H1 (cell line): ENCODE results near the gene RMDN2. TPM values are rescaled to one million over a fixed set of nuclear protein-coding genes. Genes with fewer than 3 reads are reported as not detected.
A peak's percentile ranks its signal among the peaks of the same experiment; 100 is the strongest.

Source experiments
- CTCF ChIA-PET: fragments of 300-600 bp; sonication (Branson Sonifier 250); formaldehyde crosslinking; loops from one replicate; lab custom pipeline; 2021; ENCODE audit not compliant: partially characterized antibody; lab: Charles Lee
- POLR2A ChIA-PET: fragments of 300-600 bp; sonication (Branson Sonifier 250); formaldehyde crosslinking; loops from one replicate; lab custom pipeline; 2021; ENCODE audit warnings: inconsistent platforms; ENCODE audit not compliant: partially characterized antibody; lab: Charles Lee
- DNase-seq, 2 experiments: peaks; one replicate each; pipeline versions ENCODE4 v3.0.0 to v3.0.0-alpha.2; 2010 to 2022; ENCODE audit warnings: low spot score in 2 of 2, low read depth in 1 of 2, mixed read lengths in 1 of 2
- FAIRE-seq: peaks from 2 replicates; lab custom pipeline; 2011; peaks lifted over from hg19 to GRCh38; lab: Jason Lieb, UNC
- H2AFZ ChIP-seq: 2 replicates; pipeline ENCODE4 v1.8.1; 2012; ENCODE audit warnings: low read length, inconsistent platforms
- H2AK5ac ChIP-seq: 2 replicates; pipeline ENCODE4 v1.6.1; 2013; ENCODE audit warnings: low read depth, low read length
- H2BK120ac ChIP-seq: replicated peaks from 2 replicates; pipeline ENCODE3; 2013; ENCODE audit warnings: low read depth, low read length, inconsistent platforms
- H2BK12ac ChIP-seq: 2 replicates; pipeline ENCODE4 v1.6.1; 2013; ENCODE audit warnings: low read depth, low read length
- H2BK15ac ChIP-seq: 2 replicates; pipeline ENCODE4 v1.6.1; 2013; ENCODE audit warnings: low read length
- H2BK20ac ChIP-seq: 2 replicates; pipeline ENCODE4 v1.6.1; 2013; ENCODE audit warnings: low read length
- H2BK5ac ChIP-seq: 2 replicates; pipeline ENCODE4 v1.6.1; 2013; ENCODE audit warnings: low read depth, low read length
- H3K14ac ChIP-seq: 2 replicates; pipeline ENCODE4 v1.6.1; 2013; ENCODE audit warnings: inconsistent platforms; ENCODE audit not compliant: insufficient read length
- H3K18ac ChIP-seq: 2 replicates; pipeline ENCODE4 v1.6.1; 2013; ENCODE audit warnings: low read length; ENCODE audit errors: extremely low read depth
- H3K23ac ChIP-seq: 2 replicates; pipeline ENCODE4 v1.6.1; 2013; ENCODE audit warnings: inconsistent platforms; ENCODE audit not compliant: insufficient read length
- H3K23me2 ChIP-seq: 2 replicates; pipeline ENCODE4 v1.6.1; 2013; ENCODE audit warnings: low read depth, low read length
- H3K27ac ChIP-seq: 2 replicates; pipeline ENCODE4 v1.6.1; 2011; ENCODE audit warnings: low read depth, low read length, inconsistent platforms
- H3K27me3 ChIP-seq, 4 experiments: replicated peaks in 1 of 4; 1 replicate in 1 of 4; 2 replicates in 3 of 4; pipeline versions ENCODE4 v1.6.1 to v1.8.1; 2011 to 2013; ENCODE audit warnings: low read length in 3 of 4, mild to moderate bottlenecking in 3 of 4, inconsistent platforms in 2 of 4, mixed read lengths in 2 of 4, moderate library complexity in 1 of 4; ENCODE audit not compliant: control insufficient read depth in 3 of 4, insufficient read depth in 3 of 4; ENCODE audit errors: extremely low read depth in 1 of 4
- H3K36me3 ChIP-seq, 4 experiments: 2 replicates each; pipeline versions ENCODE4 v1.6.1 to v1.8.1; 2011 to 2013; ENCODE audit warnings: mild to moderate bottlenecking in 4 of 4, low read length in 3 of 4, moderate library complexity in 2 of 4, control low read depth in 1 of 4, inconsistent platforms in 1 of 4; ENCODE audit not compliant: insufficient read depth in 4 of 4, control insufficient read depth in 2 of 4
- H3K4ac ChIP-seq: replicated peaks from 2 replicates; pipeline ENCODE3; 2013; ENCODE audit warnings: low read length, low read depth, mixed read lengths, inconsistent platforms; ENCODE audit not compliant: insufficient read length
- H3K4me1 ChIP-seq, 4 experiments: replicated peaks in 1 of 4; 1 replicate in 1 of 4; 2 replicates in 3 of 4; pipeline versions ENCODE4 v1.6.1 to v1.8.1; 2011 to 2013; ENCODE audit warnings: low read length in 3 of 4, inconsistent platforms in 2 of 4, mixed read lengths in 1 of 4; ENCODE audit not compliant: insufficient read depth in 4 of 4, control insufficient read depth in 3 of 4
- H3K4me2 ChIP-seq, 2 experiments: 2 replicates each; pipeline versions ENCODE4 v1.6.1 to v1.8.1; 2011 to 2013; ENCODE audit warnings: low read depth in 2 of 2, low read length in 2 of 2, control low read depth in 1 of 2, inconsistent platforms in 1 of 2, mild to moderate bottlenecking in 1 of 2; ENCODE audit not compliant: insufficient read depth in 1 of 2
- H3K4me3 ChIP-seq, 4 experiments: fragments of 200-600, 300-600 bp in 1 of 4; sonication (generic), shearing (Covaris generic), sonication (Bioruptor Twin) in 1 of 4; 2 replicates each; pipeline versions ENCODE4 v1.5.1 to v1.8.1; 2011 to 2016; ENCODE audit warnings: low read length in 4 of 4, low read depth in 3 of 4, control low read depth in 2 of 4, inconsistent platforms in 2 of 4, mild to moderate bottlenecking in 2 of 4, mixed read lengths in 1 of 4, moderate library complexity in 1 of 4; ENCODE audit not compliant: insufficient read depth in 2 of 4; ENCODE audit errors: extremely low read depth in 1 of 4
- H3K56ac ChIP-seq: replicated peaks from 2 replicates; pipeline ENCODE3; 2013; ENCODE audit warnings: low read depth, mild to moderate bottlenecking, mixed read lengths, low read length, inconsistent platforms; ENCODE audit not compliant: insufficient read length
- H3K79me1 ChIP-seq: 2 replicates; pipeline ENCODE4 v1.6.1; 2013; ENCODE audit warnings: low read depth, low read length, control low read depth
- H3K79me2 ChIP-seq, 2 experiments: 2 replicates each; pipeline versions ENCODE4 v1.6.1 to v1.8.1; 2012 to 2013; ENCODE audit warnings: low read length in 2 of 2, mild to moderate bottlenecking in 2 of 2, inconsistent platforms in 1 of 2; ENCODE audit not compliant: insufficient read depth in 2 of 2, control insufficient read depth in 1 of 2
- H3K9ac ChIP-seq, 4 experiments: replicated peaks in 1 of 4; 1 replicate in 1 of 4; 2 replicates in 3 of 4; pipeline versions ENCODE4 v1.6.1 to v1.8.1; 2011 to 2013; ENCODE audit warnings: low read depth in 3 of 4, low read length in 3 of 4, control low read depth in 2 of 4, mild to moderate bottlenecking in 2 of 4, moderate library complexity in 2 of 4, inconsistent platforms in 1 of 4; ENCODE audit errors: extremely low read depth in 1 of 4
- H3K9me3 ChIP-seq, 2 experiments: 2 replicates each; pipeline versions ENCODE4 v1.6.1 to v1.8.1; 2012 to 2013; ENCODE audit warnings: mild to moderate bottlenecking in 2 of 2, moderate library complexity in 2 of 2, control low read depth in 1 of 2, inconsistent platforms in 1 of 2, low read depth in 1 of 2, low read length in 1 of 2, mixed read lengths in 1 of 2; ENCODE audit not compliant: insufficient read depth in 2 of 2
- H4K20me1 ChIP-seq, 2 experiments: replicated peaks in 1 of 2; 2 replicates each; pipeline versions ENCODE3 to v1.8.1; 2011 to 2013; ENCODE audit warnings: inconsistent platforms in 2 of 2, low read length in 2 of 2, mild to moderate bottlenecking in 1 of 2; ENCODE audit not compliant: insufficient read depth in 2 of 2, control insufficient read depth in 1 of 2
- H4K5ac ChIP-seq: 2 replicates; pipeline ENCODE4 v1.6.1; 2013; ENCODE audit warnings: low read length, low read depth, mixed read lengths, inconsistent platforms; ENCODE audit not compliant: insufficient read length
- H4K8ac ChIP-seq: 2 replicates; pipeline ENCODE4 v1.8.0; 2013; ENCODE audit warnings: mild to moderate bottlenecking, moderate library complexity, low read length, inconsistent platforms; ENCODE audit not compliant: insufficient read depth; ENCODE audit errors: extremely low read depth
- H4K91ac ChIP-seq: replicated peaks from 2 replicates; pipeline ENCODE3; 2013; ENCODE audit warnings: low read length, mixed read lengths, inconsistent platforms; ENCODE audit not compliant: insufficient read length
- ASH2L ChIP-seq: fragments of 200-600, 300-600 bp; sonication (generic); IDR thresholded peaks from one replicate; pipeline ENCODE4 v1.7.1; 2017; ENCODE audit warnings: low read length
- CEBPB ChIP-seq: IDR thresholded peaks from 2 replicates; pipeline ENCODE4 v1.6.1; 2012; ENCODE audit warnings: low read depth, low read length
- EGR1 ChIP-seq: IDR thresholded peaks from 2 replicates; pipeline ENCODE4 v1.6.1; 2011; ENCODE audit warnings: low read depth, low read length, borderline replicate concordance
- KDM4A ChIP-seq: IDR thresholded peaks from one replicate; pipeline ENCODE4 v1.7.1; 2012; ENCODE audit warnings: low read depth, mild to moderate bottlenecking, moderate library complexity, low read length, inconsistent platforms; ENCODE audit not compliant: severe bottlenecking
- NRF1 ChIP-seq: IDR thresholded peaks from 2 replicates; pipeline ENCODE4 v1.6.1; 2011; ENCODE audit warnings: mild to moderate bottlenecking, low read depth, low read length, improper control_type of control experiment
- RNF2 ChIP-seq: fragments of 200-900, 300-1000 bp; sonication (generic); IDR thresholded peaks from 2 replicates; pipeline ENCODE4 v1.7.1; 2016; ENCODE audit warnings: borderline replicate concordance, low read depth, mild to moderate bottlenecking, antibody characterized with exemption, low read length; ENCODE audit not compliant: poor library complexity, severe bottlenecking; ENCODE audit errors: missing control alignments
- SIN3A ChIP-seq, 2 experiments: IDR thresholded peaks in 1 of 2; conservative IDR thresholded peaks in 1 of 2; 2 replicates each; pipeline ENCODE4 v1.6.1; 2011 to 2012; ENCODE audit warnings: low read length in 2 of 2, improper control_type of control experiment in 1 of 2, low read depth in 1 of 2, mild to moderate bottlenecking in 1 of 2
- SIRT6 ChIP-seq: IDR thresholded peaks from one replicate; pipeline ENCODE4 v1.7.1; 2012; ENCODE audit warnings: low read length, inconsistent platforms
- SP2 ChIP-seq: IDR thresholded peaks from 2 replicates; pipeline ENCODE4 v1.6.1; 2012; ENCODE audit warnings: mild to moderate bottlenecking, low read length, inconsistent platforms
- TAF1 ChIP-seq: IDR thresholded peaks from 2 replicates; pipeline ENCODE4 v1.6.1; 2011; ENCODE audit warnings: mild to moderate bottlenecking, low read depth, low read length
- TEAD4 ChIP-seq: IDR thresholded peaks from 2 replicates; pipeline ENCODE4 v1.6.1; 2012; ENCODE audit warnings: low read depth, low read length, inconsistent platforms, mixed read lengths
- WGBS, 2 experiments: shearing (Covaris generic) in 1 of 2; methylation state at CpG; one replicate each; pipeline versions ENCODE4 v1.1.6 to v1.1.7; 2013 to 2015; ENCODE audit warnings: low lambda C conversion rate in 2 of 2, mixed read lengths in 2 of 2, inconsistent platforms in 1 of 2, low coverage in 1 of 2, missing lambda C conversion rate in 1 of 2; ENCODE audit not compliant: insufficient replicate concordance in 2 of 2, insufficient coverage in 1 of 2, insufficient read length in 1 of 2; ENCODE audit errors: extremely low coverage in 1 of 2, missing lambda C conversion rate in 1 of 2; 5-methylcytosine and 5-hydroxymethylcytosine counted together
- polyA plus RNA-seq, 7 experiments: library from polyadenylated mRNA; depleted of rRNA in 3 of 7; stranded (reverse) in 5 of 7; unstranded in 2 of 7; fragments of >200 nt in 5 of 7; fragments of 200-250 nt in 2 of 7; gene quantifications; 1 replicate in 5 of 7; 2 replicates in 1 of 7; 4 replicates in 1 of 7; pipeline versions ENCODE4 v1.2.1 to v1.2.3, GENCODE V29; 2011 to 2013; ENCODE audit warnings: missing spikeins in 2 of 7, mixed read lengths in 2 of 7
- total RNA-seq: library from RNA; stranded (reverse); fragmentation: NEBNext Ultra II Directional; extraction: Animal tissue kit (Norgen Biotek cat#: 25700); gene quantifications from 2 replicates; pipeline ENCODE4 v1.2.1, GENCODE V29; 2021
- TF ChIP-seq, protein P1 (sequence below), 3 experiments: IDR thresholded peaks; 1 replicate in 2 of 3; 2 replicates in 1 of 3; pipeline versions ENCODE4 v1.5.1 to v1.6.1; 2011; ENCODE audit warnings: low read length in 3 of 3, mild to moderate bottlenecking in 3 of 3, inconsistent platforms in 2 of 3, low read depth in 1 of 3, moderate library complexity in 1 of 3; ENCODE audit not compliant: insufficient read depth in 1 of 3; ENCODE audit errors: control extremely low read depth in 1 of 3

RMDN2 gene
- total and polyA plus RNA-seq, 2 of the 8 experiments (the other 6 are each of a cell fraction or from before 2014, with no cell fraction given) = 0.53 to 3.0 TPM

DNA sequence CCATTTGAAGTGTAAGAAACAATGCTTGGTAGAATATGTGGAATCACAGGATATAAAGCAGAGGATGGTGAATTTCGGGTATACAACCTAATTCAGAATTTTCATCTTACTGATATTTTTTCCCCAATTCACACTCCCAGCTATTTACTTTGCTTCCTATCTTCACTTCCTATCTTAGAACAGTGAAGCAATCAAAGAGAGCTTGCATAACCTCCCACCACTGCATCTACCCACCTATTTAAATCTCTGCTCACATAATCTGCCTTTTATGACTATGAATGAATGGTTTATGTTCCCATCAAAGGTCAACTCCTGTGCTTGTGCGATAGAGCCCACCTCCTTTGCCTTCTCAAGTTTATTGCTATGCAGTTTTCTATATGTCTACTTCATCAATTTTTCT lies 3.3 kb downstream of the RMDN2 start:
- Histone ChIP-seq H2BK15ac (no peak overlapping the region), H4K5ac (no peak overlapping the region), H3K18ac (no peak overlapping the region), H3K56ac (no peak overlapping the region), H2BK12ac (no peak overlapping the region), H3K79me2 (no peaks in the 10 kb centered on the region), H3K4me1 (no peaks in the 10 kb centered on the region), H3K4me2 (no peak overlapping the region), H2BK120ac (no peak overlapping the region), H2BK5ac (no peak overlapping the region), H3K23me2 (peaks cover 5% of the 10 kb centered on the region), H3K9me3 (no peaks in the 10 kb centered on the region), H2AFZ (no peak overlapping the region), H4K20me1 (no peaks in the 10 kb centered on the region), H3K23ac (no peak overlapping the region), H2BK20ac (no peak overlapping the region), H4K91ac (no peak overlapping the region), H3K27ac (no peak overlapping the region), H4K8ac (no peak overlapping the region), H3K4ac (no peak overlapping the region), H3K14ac (no peak overlapping the region), H3K27me3 (peaks cover 0 to 3% (median 1%) of the 10 kb centered on the region in 4 experiments; a peak in 1 of 7 replicates), H2AK5ac (no peak overlapping the region), H3K4me3 (no peak overlapping the region), H3K36me3 (no peaks in the 10 kb centered on the region), H3K9ac (peak overlapping the region in 1 of 4 experiments; percentile 49; a peak in 1 of 7 replicates), H3K79me1 (no peaks in the 10 kb centered on the region)
- WGBS, 2 experiments = 85% methylated on average over 2 of the region's 2 CpGs; no CpG with 5 or more reads in 1 of the 2 experiments
- DNase-seq (no peak), FAIRE-seq (no peak)
- CTCF ChIA-PET = interaction anchor here (0.7 kb wide), 1 partner anchor 304 kb away, joined by 3 read pairs; no protein-coding TSS in a partner anchor
- POLR2A ChIA-PET = no interaction called here
- TF ChIP-seq RNF2 (no peak), EGR1 (no peak), SIN3A (conservative IDR thresholded peaks at IDR 0.05 in 1 of 2, IDR thresholded peaks at IDR 0.05 in 1 of 2; ENCODE audit: low read depth in 1 of 2, low read length in 2 of 2) (no peak), ASH2L (no peak), SP2 (no peak), SIRT6 (no peak), CEBPB (no peak), NRF1 (no peak), KDM4A (no peak), TAF1 (no peak), TEAD4 (no peak)
- TF ChIP-seq, protein P1, sequence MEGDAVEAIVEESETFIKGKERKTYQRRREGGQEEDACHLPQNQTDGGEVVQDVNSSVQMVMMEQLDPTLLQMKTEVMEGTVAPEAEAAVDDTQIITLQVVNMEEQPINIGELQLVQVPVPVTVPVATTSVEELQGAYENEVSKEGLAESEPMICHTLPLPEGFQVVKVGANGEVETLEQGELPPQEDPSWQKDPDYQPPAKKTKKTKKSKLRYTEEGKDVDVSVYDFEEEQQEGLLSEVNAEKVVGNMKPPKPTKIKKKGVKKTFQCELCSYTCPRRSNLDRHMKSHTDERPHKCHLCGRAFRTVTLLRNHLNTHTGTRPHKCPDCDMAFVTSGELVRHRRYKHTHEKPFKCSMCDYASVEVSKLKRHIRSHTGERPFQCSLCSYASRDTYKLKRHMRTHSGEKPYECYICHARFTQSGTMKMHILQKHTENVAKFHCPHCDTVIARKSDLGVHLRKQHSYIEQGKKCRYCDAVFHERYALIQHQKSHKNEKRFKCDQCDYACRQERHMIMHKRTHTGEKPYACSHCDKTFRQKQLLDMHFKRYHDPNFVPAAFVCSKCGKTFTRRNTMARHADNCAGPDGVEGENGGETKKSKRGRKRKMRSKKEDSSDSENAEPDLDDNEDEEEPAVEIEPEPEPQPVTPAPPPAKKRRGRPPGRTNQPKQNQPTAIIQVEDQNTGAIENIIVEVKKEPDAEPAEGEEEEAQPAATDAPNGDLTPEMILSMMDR (IDR thresholded peaks at IDR 0.05; ENCODE audit: control extremely low read depth in 1 of 3, insufficient read depth in 1 of 3, low read depth in 1 of 3, low read length in 3 of 3) = no peak
